NCI-H1694 (cell line): ENCODE data around the gene NR3C1.
A peak's percentile ranks its signal among the peaks of the same experiment; 100 is the strongest.
"Not testable (repeated sequence)": the region's sequence is repeated elsewhere in the genome, so short reads cannot be mapped to it uniquely, and the experiment has no call there.

Experiments used
- DNase-seq: peaks from one replicate; lab custom pipeline; 2025; lab: John Stamatoyannopoulos, UW

NR3C1 gene

DNA sequence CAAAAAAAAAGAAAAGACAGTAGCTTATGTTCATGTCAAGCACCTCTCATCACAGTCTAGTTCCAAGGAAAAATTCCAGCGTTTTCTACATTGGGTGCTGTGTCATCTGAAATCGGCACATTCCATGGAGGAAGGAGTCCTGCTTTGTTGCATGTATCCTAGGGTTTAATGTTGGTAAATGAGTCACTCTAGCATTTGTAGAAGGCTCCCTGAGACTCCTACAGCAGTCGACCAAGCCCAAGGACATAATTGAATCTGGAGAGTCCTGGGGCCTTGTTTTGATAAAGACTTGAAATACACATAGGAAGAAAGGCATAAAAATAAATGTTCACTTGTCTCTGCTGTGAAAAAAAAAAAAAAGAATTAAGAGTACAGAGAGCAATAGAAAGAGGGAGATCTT is 69.1 kb downstream of the NR3C1 start:
- DNase-seq, result not testable (repeated sequence)

- no peak for DNase-seq
Measured at GRCh38 chr5:143331956-143332355, 71.5 kb downstream of the NR3C1 start.

GRCh38 chr5:143329843-143330242 is 73.6 kb downstream of the NR3C1 start:
- DNase-seq, result no peak

- no peak for DNase-seq
Measured at GRCh38 chr5:143328589-143329220, 74.8 kb downstream of the NR3C1 start.

DNA sequence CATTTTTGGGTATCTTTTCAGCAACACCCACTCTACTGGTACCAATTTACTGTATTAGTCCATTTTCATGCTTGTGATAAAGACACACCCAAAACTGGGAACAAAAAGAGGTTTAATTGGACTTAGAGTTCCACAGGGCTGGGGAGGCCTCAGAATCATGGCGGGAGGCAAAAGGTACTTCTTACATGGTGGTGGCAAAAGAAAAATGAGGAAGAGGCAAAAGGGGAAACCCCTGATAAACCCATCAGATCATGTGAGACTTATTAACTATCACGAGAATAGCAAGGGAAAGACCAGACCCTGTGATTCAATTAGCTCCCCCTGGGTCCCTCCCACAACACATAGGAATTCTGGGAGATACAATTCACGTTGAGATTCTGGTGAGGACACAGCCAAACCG is 78.4 kb downstream of the NR3C1 start:
- not testable (repeated sequence) for DNase-seq

DNA sequence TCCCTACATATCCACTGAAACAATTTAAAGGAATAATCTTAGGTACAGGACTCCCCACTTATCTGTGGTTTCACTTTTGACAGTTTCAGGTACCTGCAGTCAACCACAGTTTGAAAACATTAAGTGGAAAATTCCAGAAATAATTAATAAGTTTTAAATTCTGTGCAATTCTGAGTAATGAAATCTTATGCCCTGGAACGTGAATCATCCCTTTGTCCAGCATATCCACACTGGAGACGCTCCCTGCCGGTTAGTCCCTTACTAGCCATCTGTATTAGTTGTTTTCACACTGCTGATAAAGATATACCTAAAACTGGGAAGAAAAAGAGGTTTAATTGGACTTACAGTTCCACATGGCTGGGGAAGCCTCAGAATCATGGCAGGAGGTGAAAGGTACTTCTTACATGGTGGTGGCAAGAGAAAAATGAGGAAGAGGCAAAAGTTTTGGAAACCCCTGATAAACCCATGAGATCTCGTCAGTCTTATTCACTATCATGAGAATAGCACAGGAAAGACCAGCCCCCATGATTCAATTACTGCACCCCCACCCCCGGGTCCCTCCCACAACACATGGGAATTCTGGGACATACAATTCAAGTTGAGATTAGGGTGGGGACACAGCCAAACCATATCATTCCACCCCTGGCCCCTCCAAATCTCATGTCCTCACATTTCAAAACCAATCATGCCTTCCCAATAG is 80.4 kb downstream of the NR3C1 start:
- not testable (repeated sequence) for DNase-seq

DNA sequence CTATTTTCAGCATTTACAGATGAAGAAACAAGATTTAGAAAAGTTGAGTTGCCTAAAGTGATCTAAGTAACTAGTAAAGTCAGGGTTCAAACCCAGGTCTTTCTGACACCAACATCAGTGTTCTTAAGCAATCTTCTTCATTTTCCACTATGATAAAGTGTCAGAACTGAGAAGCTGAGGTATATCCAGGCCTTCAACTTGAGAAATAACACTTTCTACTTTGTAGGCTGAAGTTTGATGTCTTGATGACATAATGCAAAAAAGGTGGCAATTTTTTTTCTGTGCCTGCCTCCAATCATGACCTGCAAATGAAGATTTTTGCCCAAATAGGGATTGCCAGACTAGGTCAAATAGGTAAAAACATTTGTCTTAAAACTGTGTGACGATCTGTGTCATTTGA is 81.3 kb downstream of the NR3C1 start:
- DNase-seq, result no peak

DNA sequence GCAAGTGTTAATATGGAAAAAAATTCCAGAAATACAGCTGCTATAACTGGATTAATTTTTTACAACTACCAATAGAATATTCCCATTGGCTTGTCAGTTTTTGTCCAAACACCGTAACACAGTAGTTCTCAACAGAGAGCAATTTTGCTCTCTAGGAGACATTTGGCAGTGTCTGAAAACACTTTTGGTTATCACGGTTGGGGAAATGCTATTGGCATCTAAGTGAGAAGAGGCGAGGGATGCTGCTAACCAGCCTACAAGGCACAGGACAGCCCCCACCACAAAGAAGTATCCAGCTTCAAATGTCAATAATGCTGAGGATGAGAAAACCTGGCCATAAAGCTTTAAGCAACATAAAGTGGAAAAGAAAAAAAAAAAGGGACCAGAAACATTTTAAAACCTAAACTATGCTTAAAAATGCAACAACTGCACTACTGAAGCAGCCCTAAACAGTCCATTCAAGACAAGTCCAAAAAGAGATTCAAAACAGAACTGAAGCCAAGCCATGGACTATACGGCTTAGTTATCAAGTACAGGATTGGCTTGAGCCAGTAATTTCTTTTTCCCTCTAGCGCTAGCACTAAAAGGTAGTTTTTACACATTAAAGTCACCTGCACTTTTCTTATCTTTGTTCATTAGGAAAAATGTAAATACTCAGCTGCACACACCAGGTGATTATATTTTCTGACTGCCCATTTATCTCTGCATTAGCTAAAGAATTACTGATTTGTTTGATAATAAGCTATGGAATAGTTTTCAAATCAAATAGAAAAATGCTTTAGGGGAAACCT is 83.9 kb downstream of the NR3C1 start:
- no peak for DNase-seq

DNA sequence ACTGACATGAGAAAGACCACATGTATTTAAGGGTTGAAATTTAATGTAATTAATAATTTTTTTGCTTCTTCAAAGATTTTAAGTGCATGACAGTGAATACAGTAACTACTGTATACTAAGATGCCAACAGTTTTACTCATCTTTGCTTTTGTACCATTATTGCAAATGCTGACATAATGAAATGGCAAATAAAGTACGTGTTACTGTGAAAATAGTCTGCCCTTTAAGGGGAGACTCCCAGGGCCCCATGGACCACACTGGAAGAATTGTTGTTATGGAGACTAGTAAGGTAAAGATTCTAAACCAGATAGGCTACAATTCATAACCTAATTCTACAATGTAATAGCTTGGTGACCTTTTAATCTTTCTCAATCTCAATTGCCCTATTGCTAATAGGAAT is 84.7 kb downstream of the NR3C1 start:
- DNase-seq, result no peak

DNA sequence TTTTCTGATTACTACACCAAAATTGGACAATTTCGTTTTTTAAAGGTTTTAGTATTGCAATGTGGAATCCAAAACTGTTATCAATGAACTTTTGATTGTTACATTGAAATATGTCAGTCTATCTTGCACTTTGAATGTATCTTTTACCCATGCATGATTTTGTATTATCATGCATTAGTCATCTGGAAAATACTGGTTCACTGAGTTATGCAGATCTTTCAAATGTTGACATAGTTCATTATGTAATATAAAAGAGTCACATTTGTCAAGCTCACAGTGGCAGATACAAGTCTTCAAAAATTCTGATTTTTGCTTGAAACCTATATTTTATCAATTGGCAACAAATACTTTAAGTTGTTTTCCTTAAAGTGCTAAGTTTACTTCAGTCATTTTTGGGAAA is 85.2 kb downstream of the NR3C1 start:
- no peak for DNase-seq

DNA sequence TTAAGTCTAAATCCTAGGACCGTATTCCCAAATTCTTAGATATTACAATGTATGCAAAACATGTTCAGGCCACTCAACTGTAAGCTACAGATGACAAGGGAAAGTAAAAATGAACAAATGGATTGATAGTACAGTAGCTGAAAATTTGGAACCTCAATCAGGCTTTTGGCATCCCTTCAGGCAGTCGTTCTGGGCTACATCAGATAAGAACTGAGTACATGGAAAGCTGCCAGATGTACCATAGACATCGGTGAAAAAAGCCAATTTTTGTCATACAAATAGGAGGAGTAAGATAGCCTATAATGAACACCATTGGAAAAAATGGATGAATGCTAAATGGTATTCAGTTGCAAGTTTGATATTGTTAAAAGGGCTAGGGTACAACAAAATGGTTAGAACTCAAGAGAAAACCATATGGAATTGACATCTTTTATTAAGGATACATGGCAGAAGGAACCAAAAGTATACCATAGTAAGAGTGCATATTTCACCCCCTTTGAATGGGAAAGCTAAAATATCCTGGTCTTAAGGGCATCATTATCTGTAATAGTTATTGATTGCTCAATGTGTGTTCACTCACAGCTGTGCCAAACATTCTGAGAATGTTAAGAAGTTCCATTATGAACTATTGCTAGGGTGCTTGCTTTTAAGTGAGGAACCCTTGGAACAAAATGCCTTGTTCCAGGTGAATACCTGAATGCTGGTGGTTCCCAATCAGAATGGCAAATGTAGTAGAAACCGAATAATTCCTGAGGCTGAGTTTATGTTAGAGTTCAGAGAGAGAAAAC is 86.4 kb downstream of the NR3C1 start:
- peak; percentile 1 for DNase-seq

- no peak for DNase-seq
Measured at GRCh38 chr5:143316337-143316736, 87.1 kb downstream of the NR3C1 start.

DNA sequence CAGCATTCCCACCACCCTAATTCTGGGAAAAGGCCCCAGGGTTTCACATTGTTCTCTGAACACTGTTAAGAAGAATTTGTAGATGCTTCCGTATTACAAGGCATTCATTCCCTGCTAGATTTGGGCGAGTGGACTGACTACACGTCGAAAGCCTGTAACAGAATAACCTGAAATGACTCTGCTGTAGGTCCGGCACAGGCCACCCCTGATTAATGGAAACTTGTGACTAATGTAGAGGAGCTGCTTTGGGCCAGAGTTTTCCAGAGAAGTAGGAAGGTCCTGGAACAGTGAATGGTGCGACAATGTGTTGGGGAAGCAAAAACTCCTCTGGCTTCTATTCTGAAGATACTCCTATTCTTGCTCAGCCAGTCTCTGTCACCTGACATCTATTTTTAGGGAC is 87.6 kb downstream of the NR3C1 start:
- DNase-seq, result no peak

GRCh38 chr5:143315214-143315613 is 88.3 kb downstream of the NR3C1 start:
- DNase-seq, result no peak

DNA sequence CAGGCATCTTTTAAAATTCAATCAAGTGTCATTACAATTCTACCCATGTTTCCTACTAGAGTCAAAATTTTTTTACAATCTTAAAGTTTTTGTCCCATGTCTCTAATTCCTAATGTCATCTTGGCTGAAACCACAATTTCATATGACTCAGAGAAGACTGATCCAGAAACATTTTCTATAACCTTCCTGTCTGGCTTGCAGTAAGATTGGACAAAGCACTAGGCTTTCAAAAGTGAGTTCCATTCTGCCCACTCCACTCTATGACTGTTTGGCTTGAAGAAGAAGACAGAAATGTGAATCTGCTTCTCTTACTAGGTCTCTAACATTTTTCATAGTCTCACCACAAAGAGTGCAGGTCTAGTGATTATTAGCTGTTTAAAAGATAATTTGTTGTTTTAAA is 88.8 kb downstream of the NR3C1 start:
- DNase-seq, result no peak

- no peak for DNase-seq
Measured at GRCh38 chr5:143314099-143314498, 89.4 kb downstream of the NR3C1 start.

- DNase-seq, result no peak
Measured at GRCh38 chr5:143313298-143313852, 90.1 kb downstream of the NR3C1 start.

DNA sequence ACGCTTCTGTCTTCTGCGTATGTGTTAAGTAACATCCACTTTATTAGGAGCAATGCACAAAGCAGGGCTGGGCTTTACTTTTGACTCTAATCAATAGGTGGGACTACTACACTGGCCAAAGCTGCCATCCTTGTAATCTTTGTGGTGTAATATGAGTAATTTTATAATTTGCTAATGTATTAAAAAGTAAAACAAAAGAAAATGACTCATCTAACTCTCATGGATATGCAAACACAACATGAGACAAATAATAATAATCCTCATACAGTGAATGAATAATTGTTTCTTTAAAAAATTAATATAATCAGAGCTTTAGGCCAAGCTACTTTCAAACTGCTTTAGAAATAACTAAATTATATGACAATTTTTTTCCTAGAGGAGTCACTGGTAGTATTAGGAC is 90.7 kb downstream of the NR3C1 start:
- no peak for DNase-seq

GRCh38 chr5:143311955-143312354 is 91.5 kb downstream of the NR3C1 start:
- DNase-seq, result no peak

- DNase-seq, result no peak
Measured at GRCh38 chr5:143311428-143311827, 92.1 kb downstream of the NR3C1 start.

- DNase-seq, result no peak
Measured at GRCh38 chr5:143309661-143310431, 93.6 kb downstream of the NR3C1 start.
